Measurements from ENCODE around the gene MMP15. TPM values are rescaled to one million over a fixed set of nuclear protein-coding genes. Genes with fewer than 3 reads are reported as not detected.
"Not testable (repeated sequence)": the region's sequence is repeated elsewhere in the genome, so short reads cannot be mapped to it uniquely, and the experiment has no call there.

The MMP15 gene
- total RNA-seq, 1 experiment from 2014 or later: 1.3 TPM

- no TSS peak for BruUV-seq (replicated peaks)
- Mint-ChIP-seq H3K9me3 (ENCODE audit: unreplicated experiment) (peaks cover 7% of the 10 kb centered on the region), H3K27me3 (ENCODE audit: insufficient read depth, unreplicated experiment) (no peaks in the 10 kb centered on the region), H3K4me1 (ENCODE audit: insufficient read depth, unreplicated experiment) (peaks cover 5% of the 10 kb centered on the region), H3K27ac (ENCODE audit: low read depth, unreplicated experiment) (no peak overlapping the region), H3K36me3 (ENCODE audit: insufficient read depth, unreplicated experiment) (no peaks in the 10 kb centered on the region), H3K4me3 (ENCODE audit: unreplicated experiment) (no peak overlapping the region)
- TF ChIP-seq CTCF (IDR thresholded peaks at IDR 0.05; ENCODE audit: unreplicated experiment): no peak
- ChIA-PET POLR2A (no interaction called here), CTCF (interaction anchor here (0.7 kb wide), 1 partner anchor 259 kb away, joined by 3 read pairs; no protein-coding TSS in a partner anchor)
- no peak for DNase-seq (ENCODE audit: unreplicated experiment)
- intact Hi-C loops (cut with micrococcal nuclease): no loop called here
Observed at GRCh38 chr16:58074657-58075056, 49.1 kb downstream of the MMP15 start.

GRCh38 chr16:58076514-58076913 lies 51.0 kb downstream of the MMP15 start:
- ChIA-PET POLR2A (no interaction called here), CTCF (no interaction called here)
- Mint-ChIP-seq H3K4me1 (ENCODE audit: insufficient read depth, unreplicated experiment) (peaks cover 5% of the 10 kb centered on the region), H3K36me3 (ENCODE audit: insufficient read depth, unreplicated experiment) (no peaks in the 10 kb centered on the region), H3K4me3 (ENCODE audit: unreplicated experiment) (no peak overlapping the region), H3K9me3 (ENCODE audit: unreplicated experiment) (peaks cover 7% of the 10 kb centered on the region), H3K27ac (ENCODE audit: low read depth, unreplicated experiment) (no peak overlapping the region), H3K27me3 (ENCODE audit: insufficient read depth, unreplicated experiment) (no peaks in the 10 kb centered on the region)
- no TSS peak for BruUV-seq (replicated peaks)
- no peak for DNase-seq (ENCODE audit: unreplicated experiment)
- TF ChIP-seq CTCF (IDR thresholded peaks at IDR 0.05; ENCODE audit: unreplicated experiment): no peak
- intact Hi-C loops (cut with micrococcal nuclease): no loop called here

GRCh38 chr16:58077796-58078195 lies 52.2 kb downstream of the MMP15 start:
- no peak for DNase-seq (ENCODE audit: unreplicated experiment)
- Mint-ChIP-seq H3K9me3 (ENCODE audit: unreplicated experiment) (peaks cover 7% of the 10 kb centered on the region), H3K27me3 (ENCODE audit: insufficient read depth, unreplicated experiment) (no peaks in the 10 kb centered on the region), H3K4me1 (ENCODE audit: insufficient read depth, unreplicated experiment) (peaks cover 5% of the 10 kb centered on the region), H3K4me3 (ENCODE audit: unreplicated experiment) (no peak overlapping the region), H3K36me3 (ENCODE audit: insufficient read depth, unreplicated experiment) (no peaks in the 10 kb centered on the region), H3K27ac (ENCODE audit: low read depth, unreplicated experiment) (no peak overlapping the region)
- CTCF ChIA-PET: interaction anchor here (0.5 kb wide), 1 partner anchor 411 kb away, joined by 3 read pairs; no protein-coding TSS in a partner anchor
- no peak for TF ChIP-seq CTCF (IDR thresholded peaks at IDR 0.05; ENCODE audit: unreplicated experiment)
- intact Hi-C loops (cut with micrococcal nuclease): no loop called here
- POLR2A ChIA-PET: no interaction called here
- BruUV-seq (replicated peaks): no TSS peak

- H3K9me3 Mint-ChIP-seq (ENCODE audit: unreplicated experiment); H3K27ac Mint-ChIP-seq (ENCODE audit: low read depth, unreplicated experiment); BruUV-seq (replicated peaks); H3K36me3 Mint-ChIP-seq (ENCODE audit: insufficient read depth, unreplicated experiment); intact Hi-C loops (cut with micrococcal nuclease); H3K4me3 Mint-ChIP-seq (ENCODE audit: unreplicated experiment); H3K4me1 Mint-ChIP-seq (ENCODE audit: insufficient read depth, unreplicated experiment); H3K27me3 Mint-ChIP-seq (ENCODE audit: insufficient read depth, unreplicated experiment); POLR2A ChIA-PET; DNase-seq (ENCODE audit: unreplicated experiment): not testable (repeated sequence)
- CTCF ChIA-PET: interaction anchor here (0.7 kb wide), 1 partner anchor 614 kb away, joined by 3 read pairs; no protein-coding TSS in a partner anchor
Observed at GRCh38 chr16:58080657-58081056, 55.1 kb downstream of the MMP15 start.

- DNase-seq (ENCODE audit: unreplicated experiment): no peak
- no peak overlapping the region for H3K27ac Mint-ChIP-seq (ENCODE audit: low read depth, unreplicated experiment)
- H3K27me3 Mint-ChIP-seq (ENCODE audit: insufficient read depth, unreplicated experiment): no peaks in the 10 kb centered on the region
- no peaks in the 10 kb centered on the region for H3K36me3 Mint-ChIP-seq (ENCODE audit: insufficient read depth, unreplicated experiment)
- POLR2A ChIA-PET: no interaction called here
- H3K4me1 Mint-ChIP-seq (ENCODE audit: insufficient read depth, unreplicated experiment): peaks cover 5% of the 10 kb centered on the region
- intact Hi-C loops (cut with micrococcal nuclease): no loop called here
- no peak overlapping the region for H3K4me3 Mint-ChIP-seq (ENCODE audit: unreplicated experiment)
- no peak for TF ChIP-seq CTCF (IDR thresholded peaks at IDR 0.05; ENCODE audit: unreplicated experiment)
- no peaks in the 10 kb centered on the region for H3K9me3 Mint-ChIP-seq (ENCODE audit: unreplicated experiment)
- CTCF ChIA-PET: interaction anchor here (1.4 kb wide), 1 partner anchor 326 kb away, joined by 5 read pairs; no protein-coding TSS in a partner anchor
- BruUV-seq (replicated peaks): no TSS peak
Observed at GRCh38 chr16:58082381-58082780, 56.8 kb downstream of the MMP15 start.

All from MCF 10A (cell line).